Ishikawa (cell line): Measurements from ENCODE around the gene EDN2.

Experiments
- CEBPB ChIP-seq: IDR thresholded peaks from 2 replicates; pipeline ENCODE4 v1.6.1; 2012
- CREB1 ChIP-seq: IDR thresholded peaks from 2 replicates; pipeline ENCODE4 v1.6.1; 2012; ENCODE audit warnings: low read depth
- EGR1 ChIP-seq: IDR thresholded peaks from 2 replicates; pipeline ENCODE4 v1.6.1; 2012
- EP300 ChIP-seq: IDR thresholded peaks from 2 replicates; pipeline ENCODE4 v1.6.1; 2012; ENCODE audit warnings: borderline replicate concordance
- FOXM1 ChIP-seq: IDR thresholded peaks from 2 replicates; pipeline ENCODE4 v1.6.1; 2012; ENCODE audit warnings: low read depth, borderline replicate concordance
- NFIC ChIP-seq: IDR thresholded peaks from 2 replicates; pipeline ENCODE4 v1.6.1; 2012
- RAD21 ChIP-seq: IDR thresholded peaks from 2 replicates; pipeline ENCODE4 v1.6.1; 2012; ENCODE audit warnings: low read depth
- TAF1 ChIP-seq: IDR thresholded peaks from 2 replicates; pipeline ENCODE4 v1.6.1; 2012; ENCODE audit warnings: low read depth, mild to moderate bottlenecking
- TCF12 ChIP-seq: IDR thresholded peaks from 2 replicates; pipeline ENCODE4 v1.6.1; 2012; ENCODE audit warnings: low read depth
- TEAD4 ChIP-seq: IDR thresholded peaks from 2 replicates; pipeline ENCODE4 v1.6.1; 2012
- YY1 ChIP-seq: IDR thresholded peaks from 2 replicates; pipeline ENCODE4 v1.6.1; 2012; ENCODE audit warnings: low read depth
- ZBTB7A ChIP-seq: IDR thresholded peaks from 2 replicates; pipeline ENCODE4 v1.6.1; 2012; ENCODE audit warnings: low read depth
- TF ChIP-seq, protein P1 (sequence below): IDR thresholded peaks from 2 replicates; pipeline ENCODE4 v1.6.1; 2012; ENCODE audit warnings: low read depth, mild to moderate bottlenecking
- TF ChIP-seq, protein P2 (sequence below): IDR thresholded peaks from 2 replicates; pipeline ENCODE4 v1.6.1; 2012
- TF ChIP-seq, protein P3 (sequence below): IDR thresholded peaks from 2 replicates; pipeline ENCODE4 v1.6.1; 2012

Gene EDN2

DNA sequence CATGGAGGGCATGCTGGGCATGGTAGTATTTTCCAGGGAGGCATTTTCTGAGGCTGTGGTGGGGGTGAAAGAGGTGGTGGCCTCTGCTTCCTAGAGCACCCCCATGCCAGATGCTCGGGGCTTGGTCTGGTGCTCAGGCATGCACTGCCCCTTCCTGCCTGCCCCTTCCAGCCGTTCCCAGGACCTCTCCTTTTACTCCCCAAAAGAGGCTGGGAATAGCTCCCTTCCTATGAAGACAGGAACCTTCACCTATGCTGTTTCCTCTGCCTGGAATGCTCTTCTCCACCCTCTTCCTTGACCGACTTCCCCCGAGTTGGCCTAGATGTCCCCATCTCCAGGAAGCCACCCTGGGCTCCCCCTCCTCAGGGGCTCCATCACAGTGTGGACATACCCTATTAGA is 9.1 kb downstream of the EDN2 start:
- TF ChIP-seq NFIC = no peak
- TF ChIP-seq CEBPB = no peak

DNA sequence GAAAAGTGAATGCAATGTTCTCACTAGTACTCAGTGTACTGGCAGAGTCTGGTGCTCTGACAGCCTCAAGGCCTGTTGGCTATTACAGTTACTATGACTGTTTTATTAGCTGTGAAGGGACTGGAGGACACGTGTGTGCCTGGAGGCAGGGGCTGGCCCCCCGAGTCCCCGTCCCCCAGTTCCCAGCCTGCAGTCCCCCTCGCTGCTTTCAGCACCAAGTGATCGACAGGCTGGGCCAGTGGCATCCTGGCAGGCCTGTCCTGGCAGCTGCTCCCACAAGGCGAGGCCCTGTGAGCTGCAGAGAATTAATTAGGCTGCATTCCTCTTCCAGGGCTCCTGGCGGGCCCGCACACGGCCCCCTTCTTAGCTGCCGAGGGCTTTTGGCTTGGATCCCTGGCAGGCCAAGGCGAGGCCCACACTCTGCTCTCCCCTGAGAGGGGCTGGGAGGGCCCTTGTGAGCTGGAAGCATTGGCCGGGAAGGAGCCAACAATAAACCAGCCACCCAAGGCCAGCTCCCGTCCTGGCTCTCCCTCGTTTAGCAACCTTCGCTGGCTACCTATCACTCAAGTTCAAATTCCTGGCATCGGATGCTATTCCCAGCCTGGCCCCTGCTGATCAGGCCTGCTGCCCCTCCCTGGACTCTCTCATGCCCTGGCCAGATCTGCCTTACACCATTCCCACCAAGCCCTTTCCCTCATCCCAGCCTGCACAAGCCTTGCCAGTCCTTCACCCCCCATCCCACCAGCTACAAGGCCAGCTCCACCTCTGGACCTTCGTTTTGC is 9.8 kb downstream of the EDN2 start:
- TF ChIP-seq EP300 (peak; percentile 47), YY1 (no peak), TCF12 (peak; percentile 77), RAD21 (no peak; the same call in 1 of the 2 replicates), CREB1 (no peak), EGR1 (no peak), CEBPB (no peak), TEAD4 (peak; percentile 77), ZBTB7A (peak; percentile 73), FOXM1 (no peak), TAF1 (no peak), NFIC (peak; percentile 91)
- TF ChIP-seq, protein P1, sequence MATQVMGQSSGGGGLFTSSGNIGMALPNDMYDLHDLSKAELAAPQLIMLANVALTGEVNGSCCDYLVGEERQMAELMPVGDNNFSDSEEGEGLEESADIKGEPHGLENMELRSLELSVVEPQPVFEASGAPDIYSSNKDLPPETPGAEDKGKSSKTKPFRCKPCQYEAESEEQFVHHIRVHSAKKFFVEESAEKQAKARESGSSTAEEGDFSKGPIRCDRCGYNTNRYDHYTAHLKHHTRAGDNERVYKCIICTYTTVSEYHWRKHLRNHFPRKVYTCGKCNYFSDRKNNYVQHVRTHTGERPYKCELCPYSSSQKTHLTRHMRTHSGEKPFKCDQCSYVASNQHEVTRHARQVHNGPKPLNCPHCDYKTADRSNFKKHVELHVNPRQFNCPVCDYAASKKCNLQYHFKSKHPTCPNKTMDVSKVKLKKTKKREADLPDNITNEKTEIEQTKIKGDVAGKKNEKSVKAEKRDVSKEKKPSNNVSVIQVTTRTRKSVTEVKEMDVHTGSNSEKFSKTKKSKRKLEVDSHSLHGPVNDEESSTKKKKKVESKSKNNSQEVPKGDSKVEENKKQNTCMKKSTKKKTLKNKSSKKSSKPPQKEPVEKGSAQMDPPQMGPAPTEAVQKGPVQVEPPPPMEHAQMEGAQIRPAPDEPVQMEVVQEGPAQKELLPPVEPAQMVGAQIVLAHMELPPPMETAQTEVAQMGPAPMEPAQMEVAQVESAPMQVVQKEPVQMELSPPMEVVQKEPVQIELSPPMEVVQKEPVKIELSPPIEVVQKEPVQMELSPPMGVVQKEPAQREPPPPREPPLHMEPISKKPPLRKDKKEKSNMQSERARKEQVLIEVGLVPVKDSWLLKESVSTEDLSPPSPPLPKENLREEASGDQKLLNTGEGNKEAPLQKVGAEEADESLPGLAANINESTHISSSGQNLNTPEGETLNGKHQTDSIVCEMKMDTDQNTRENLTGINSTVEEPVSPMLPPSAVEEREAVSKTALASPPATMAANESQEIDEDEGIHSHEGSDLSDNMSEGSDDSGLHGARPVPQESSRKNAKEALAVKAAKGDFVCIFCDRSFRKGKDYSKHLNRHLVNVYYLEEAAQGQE = no peak
- TF ChIP-seq, protein P2, sequence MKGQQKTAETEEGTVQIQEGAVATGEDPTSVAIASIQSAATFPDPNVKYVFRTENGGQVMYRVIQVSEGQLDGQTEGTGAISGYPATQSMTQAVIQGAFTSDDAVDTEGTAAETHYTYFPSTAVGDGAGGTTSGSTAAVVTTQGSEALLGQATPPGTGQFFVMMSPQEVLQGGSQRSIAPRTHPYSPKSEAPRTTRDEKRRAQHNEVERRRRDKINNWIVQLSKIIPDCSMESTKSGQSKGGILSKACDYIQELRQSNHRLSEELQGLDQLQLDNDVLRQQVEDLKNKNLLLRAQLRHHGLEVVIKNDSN = no peak
- TF ChIP-seq, protein P3, sequence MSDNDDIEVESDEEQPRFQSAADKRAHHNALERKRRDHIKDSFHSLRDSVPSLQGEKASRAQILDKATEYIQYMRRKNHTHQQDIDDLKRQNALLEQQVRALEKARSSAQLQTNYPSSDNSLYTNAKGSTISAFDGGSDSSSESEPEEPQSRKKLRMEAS = peak; percentile 54; the same call in 1 of the 2 replicates

DNA sequence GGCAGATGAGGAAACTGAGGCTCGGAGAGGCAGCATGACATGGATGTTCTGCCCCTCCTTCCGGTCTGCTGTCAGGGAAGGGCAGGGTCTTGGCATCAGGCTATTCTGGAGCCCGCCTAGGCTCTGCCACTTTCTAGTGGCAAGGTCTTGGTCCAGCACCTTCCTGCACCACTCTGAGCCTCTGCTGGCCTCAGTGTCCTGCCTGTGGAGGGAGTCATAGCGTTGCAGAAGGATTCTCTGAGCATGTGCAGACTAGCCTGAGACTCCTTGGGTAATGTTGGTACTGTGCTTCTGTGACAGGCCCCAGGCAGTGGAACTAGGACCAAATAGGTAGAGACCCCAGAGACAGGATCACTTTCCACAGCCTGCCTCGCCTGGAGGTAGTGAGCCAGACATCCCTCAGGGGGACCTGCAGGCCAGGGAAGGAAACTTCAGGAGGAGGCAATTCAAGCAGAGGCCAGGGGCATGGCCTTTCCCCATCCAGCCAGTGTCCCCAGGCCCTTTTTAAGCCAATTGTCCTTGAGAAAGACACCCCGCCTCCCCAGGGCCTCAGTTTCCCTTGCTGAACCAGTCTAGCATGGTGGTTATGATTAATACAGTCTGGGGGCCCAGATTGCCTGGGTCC is 10.6 kb downstream of the EDN2 start:
- TF ChIP-seq FOXM1 = no peak
- no peak for TF ChIP-seq CREB1
- TF ChIP-seq EGR1 = no peak
- no peak for TF ChIP-seq EP300
- TF ChIP-seq CEBPB = no peak
- no peak for TF ChIP-seq YY1
- TF ChIP-seq, protein P3 = no peak
- no peak for TF ChIP-seq TAF1
- no peak for TF ChIP-seq TEAD4
- TF ChIP-seq, protein P2 = no peak
- TF ChIP-seq ZBTB7A = no peak
- TF ChIP-seq, protein P1 = no peak
- no peak for TF ChIP-seq NFIC
- no peak for TF ChIP-seq RAD21
- TF ChIP-seq TCF12 = no peak

DNA sequence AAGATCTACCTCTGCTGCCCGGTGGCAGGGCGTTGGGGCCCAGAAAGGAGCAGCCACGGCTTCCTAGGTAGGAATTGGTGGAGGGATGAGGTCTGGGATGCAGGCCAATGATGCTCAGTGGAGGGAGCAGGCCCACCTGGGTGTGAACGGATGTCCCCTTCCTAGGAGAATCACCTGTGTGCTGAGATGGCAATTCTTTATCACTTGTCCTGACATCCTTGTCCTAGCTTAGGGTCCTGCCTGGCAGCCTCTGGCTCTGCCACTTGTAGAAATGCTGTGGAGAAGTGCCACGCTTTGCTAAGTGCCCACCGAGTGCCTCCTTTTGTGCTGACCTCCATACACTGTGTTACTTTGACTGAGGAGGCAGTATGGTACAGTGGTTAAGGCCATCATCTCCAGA is 12.8 kb downstream of the EDN2 start:
- no peak for TF ChIP-seq RAD21
- TF ChIP-seq EP300 = no peak
- no peak for TF ChIP-seq YY1
- no peak for TF ChIP-seq FOXM1
- TF ChIP-seq, protein P1 = no peak
- no peak for TF ChIP-seq NFIC
- no peak for TF ChIP-seq CEBPB
- TF ChIP-seq EGR1 = no peak
- TF ChIP-seq, protein P3 = no peak
- no peak for TF ChIP-seq ZBTB7A
- no peak for TF ChIP-seq TEAD4
- no peak for TF ChIP-seq CREB1
- TF ChIP-seq, protein P2 = no peak
- no peak for TF ChIP-seq TCF12
- no peak for TF ChIP-seq TAF1
